Liver (tissue), 9 donors: ENCODE measurements around the gene ANAPC7. TPM values are rescaled to one million over a fixed set of nuclear protein-coding genes. Genes with fewer than 3 reads are reported as not detected.
"Not testable (repeated sequence)": the region's sequence is repeated elsewhere in the genome, so short reads cannot be mapped to it uniquely, and the experiment has no call there.

Experiments used
- DNase-seq: peaks from one replicate; pipeline ENCODE4 v3.0.0-alpha.2; 2017; ENCODE audit warnings: low spot score
- H3K27ac ChIP-seq, 2 donors: one replicate each; pipeline ENCODE4 v1.7.0; 2013; ENCODE audit warnings: inconsistent platforms in 2 of 2, low read length in 2 of 2, control low read depth in 1 of 2, low read depth in 1 of 2, mild to moderate bottlenecking in 1 of 2
- H3K27me3 ChIP-seq, 4 donors: one replicate each; pipeline versions ENCODE4 v1.6.1 to v1.7.0; 2013; ENCODE audit warnings: low read length in 3 of 4, inconsistent platforms in 1 of 4, mild to moderate bottlenecking in 1 of 4, moderate library complexity in 1 of 4; ENCODE audit not compliant: control insufficient read depth in 4 of 4, insufficient read depth in 4 of 4
- H3K36me3 ChIP-seq, 4 donors: one replicate each; pipeline versions ENCODE4 v1.6.1 to v1.7.0; 2013; ENCODE audit warnings: low read length in 3 of 4, mild to moderate bottlenecking in 3 of 4, low read depth in 1 of 4, moderate library complexity in 1 of 4; ENCODE audit not compliant: control insufficient read depth in 4 of 4, insufficient read depth in 3 of 4
- H3K4me1 ChIP-seq, 4 donors: one replicate each; pipeline versions ENCODE4 v1.6.1 to v1.7.0; 2013; ENCODE audit warnings: low read length in 3 of 4, mild to moderate bottlenecking in 3 of 4, moderate library complexity in 1 of 4; ENCODE audit not compliant: control insufficient read depth in 4 of 4, insufficient read depth in 4 of 4
- H3K4me3 ChIP-seq, 3 donors: one replicate each; pipeline versions ENCODE4 v1.6.1 to v1.7.0; 2013; ENCODE audit warnings: low read length in 3 of 3, control low read depth in 1 of 3, low read depth in 1 of 3, mild to moderate bottlenecking in 1 of 3
- H3K9ac ChIP-seq, 2 donors: one replicate each; pipeline ENCODE4 v1.7.0; 2013; ENCODE audit warnings: low read length in 2 of 2, mild to moderate bottlenecking in 2 of 2, moderate library complexity in 2 of 2, control low read depth in 1 of 2, low read depth in 1 of 2
- H3K9me3 ChIP-seq, 4 donors: one replicate each; pipeline versions ENCODE4 v1.6.1 to v1.7.0; 2013; ENCODE audit warnings: low read length in 3 of 4; ENCODE audit not compliant: control insufficient read depth in 4 of 4
- CTCF ChIP-seq: fragments of 150-350 bp; IDR thresholded peaks from 2 replicates; pipeline ENCODE4 v1.5.1; 2017; ENCODE audit warnings: improper control_type of control experiment, low read depth, low read length; ENCODE audit not compliant: missing input control
- EGR1 ChIP-seq, 2 donors: IDR thresholded peaks; 2 replicates each; pipeline ENCODE4 v1.6.1; 2016 to 2018; ENCODE audit warnings: antibody characterized with exemption in 2 of 2, low read depth in 2 of 2
- FOXA1 ChIP-seq: IDR thresholded peaks from 2 replicates; pipeline ENCODE4 v1.6.1; 2016; ENCODE audit warnings: antibody characterized with exemption
- FOXA2 ChIP-seq: IDR thresholded peaks from 2 replicates; pipeline ENCODE4 v1.6.1; 2016; ENCODE audit warnings: antibody characterized with exemption
- GABPA ChIP-seq, 2 donors: IDR thresholded peaks in 1 of 2; conservative IDR thresholded peaks in 1 of 2; 2 replicates each; pipeline ENCODE4 v1.6.1; 2016; ENCODE audit warnings: antibody characterized with exemption in 2 of 2, mild to moderate bottlenecking in 1 of 2, moderate library complexity in 1 of 2
- HNF4A ChIP-seq, 2 donors: conservative IDR thresholded peaks; 2 replicates each; pipeline ENCODE4 v1.6.1; 2016; ENCODE audit warnings: antibody characterized with exemption in 2 of 2, mild to moderate bottlenecking in 2 of 2
- HNF4G ChIP-seq: IDR thresholded peaks from 2 replicates; pipeline ENCODE4 v1.6.1; 2016; ENCODE audit warnings: antibody characterized with exemption
- MAX ChIP-seq: IDR thresholded peaks from 2 replicates; pipeline ENCODE4 v1.6.1; 2016; ENCODE audit warnings: antibody characterized with exemption
- RAD21 ChIP-seq, 2 donors: IDR thresholded peaks; 2 replicates each; pipeline ENCODE4 v1.6.1; 2016; ENCODE audit warnings: antibody characterized with exemption in 2 of 2, mild to moderate bottlenecking in 2 of 2
- REST ChIP-seq: IDR thresholded peaks from 2 replicates; pipeline ENCODE4 v1.6.1; 2016; ENCODE audit warnings: antibody characterized with exemption, mild to moderate bottlenecking
- SP1 ChIP-seq: IDR thresholded peaks from 2 replicates; pipeline ENCODE4 v1.6.1; 2018; ENCODE audit warnings: antibody characterized with exemption, mild to moderate bottlenecking
- YY1 ChIP-seq: IDR thresholded peaks from 2 replicates; pipeline ENCODE4 v1.6.1; 2016; ENCODE audit warnings: antibody characterized with exemption, mild to moderate bottlenecking
- ZBTB33 ChIP-seq: IDR thresholded peaks from 2 replicates; pipeline ENCODE4 v1.6.1; 2016; ENCODE audit warnings: antibody characterized with exemption
- WGBS: extraction: QIAGEN DNeasy Blood & Tissue Kit; methylation state at CpG from one replicate; pipeline ENCODE4 v1.1.7; 2013; 5-methylcytosine and 5-hydroxymethylcytosine counted together
- polyA plus RNA-seq, 2 donors: library from polyadenylated mRNA; stranded (reverse) in 1 of 2; unstranded in 1 of 2; fragments of 200-250 nt in 1 of 2; fragments of >200 nt in 1 of 2; fragmentation: Nextera tagmentation in 1 of 2; extraction: Ambion mirVana in 1 of 2; gene quantifications; one replicate each; pipeline versions ENCODE4 v1.2.1 to v1.2.3, GENCODE V29; 2013 to 2015
- total RNA-seq, 2 donors: library from RNA; depleted of rRNA; stranded (reverse); fragments of >200 nt; gene quantifications; one replicate each; pipeline ENCODE4 v1.2.3, GENCODE V29; 2014
- donor health status: healthy.
- donor health status: healthy.
- donor health status: healthy.
- donor health status: healthy.
- donor health status: healthy.

ANAPC7 gene
- total and polyA plus RNA-seq, 4 donors = 11.4 to 21.1 (median 16.3) TPM

GRCh38 chr12:110361216-110361615 is 42.3 kb downstream of the ANAPC7 start:
- 91% methylated on average over 1 of the region's 1 CpG for WGBS
- Histone ChIP-seq H3K4me1 (no peaks in the 10 kb centered on the region), H3K9ac (no peak overlapping the region), H3K27ac (no peak overlapping the region), H3K4me3 (no peak overlapping the region), H3K27me3 (no peaks in the 10 kb centered on the region), H3K36me3 (no peaks in the 10 kb centered on the region), H3K9me3 (no peaks in the 10 kb centered on the region)
- TF ChIP-seq RAD21 (IDR thresholded peaks at IDR 0.05) = no peak
- no peak for TF ChIP-seq GABPA (IDR thresholded peaks at IDR 0.05 in 1 of 2, conservative IDR thresholded peaks at IDR 0.05 in 1 of 2)
- TF ChIP-seq ZBTB33 = no peak
- no peak for TF ChIP-seq HNF4G
- TF ChIP-seq FOXA1 = no peak
- TF ChIP-seq SP1 = no peak
- no peak for DNase-seq

- not testable (repeated sequence) for H3K27ac ChIP-seq, H3K36me3 ChIP-seq, DNase-seq, H3K9me3 ChIP-seq, H3K27me3 ChIP-seq, H3K4me3 ChIP-seq, H3K9ac ChIP-seq, H3K4me1 ChIP-seq
- WGBS = 86% methylated on average over 8 of the region's 8 CpGs
- TF ChIP-seq CTCF (peak; percentile 24), RAD21 (IDR thresholded peaks at IDR 0.05) (peak in 1 of 2 donors; percentile 17)
These were observed 45.0 kb downstream of the ANAPC7 start for GRCh38 chr12:110358384-110359097.

- no peak overlapping the region for H3K9ac ChIP-seq
- H3K4me3 ChIP-seq = no peak overlapping the region
- H3K36me3 ChIP-seq = peaks cover 0 to 11% (median 4%) of the 10 kb centered on the region in 4 donors
- H3K27me3 ChIP-seq = no peaks in the 10 kb centered on the region
- WGBS = 35% methylated on average over 3 of the region's 3 CpGs
- no peak for DNase-seq
- H3K9me3 ChIP-seq = no peaks in the 10 kb centered on the region
- no peaks in the 10 kb centered on the region for H3K4me1 ChIP-seq
- H3K27ac ChIP-seq = no peak overlapping the region
- TF ChIP-seq CTCF (peak; percentile 11), YY1 (no peak), MAX (no peak), FOXA2 (no peak), HNF4A (conservative IDR thresholded peaks at IDR 0.05) (no peak), ZBTB33 (no peak), REST (no peak), EGR1 (IDR thresholded peaks at IDR 0.05; ENCODE audit: low read depth in 2 of 2) (no peak), RAD21 (IDR thresholded peaks at IDR 0.05) (peak in 1 of 2 donors; percentile 38), HNF4G (no peak), GABPA (IDR thresholded peaks at IDR 0.05 in 1 of 2, conservative IDR thresholded peaks at IDR 0.05 in 1 of 2) (no peak)
These were observed 48.4 kb downstream of the ANAPC7 start for GRCh38 chr12:110355073-110355472.
